Neural cell (in vitro differentiated cells): ENCODE measurements around the gene CCL28. TPM values are rescaled to one million over a fixed set of nuclear protein-coding genes. Genes with fewer than 3 reads are reported as not detected.

Source experiments
- H2AFZ ChIP-seq: fragments of 200-600, 300-800 bp; sonication (generic), shearing (Covaris generic); 2 replicates; pipeline ENCODE4 v1.6.0; 2014; ENCODE audit warnings: low read depth, mild to moderate bottlenecking, antibody characterized with exemption, low read length, moderate library complexity
- H3F3A ChIP-seq: fragments of 200-600 bp; shearing (Covaris generic); 2 replicates; pipeline ENCODE4 v1.6.1; 2016; ENCODE audit warnings: mild to moderate bottlenecking, moderate library complexity, mixed read lengths, antibody characterized with exemption, low read length; ENCODE audit not compliant: insufficient read depth, poor library complexity, severe bottlenecking
- H3K27ac ChIP-seq: fragments of 200-600, 300-800 bp; sonication (generic), shearing (Covaris generic); 2 replicates; pipeline ENCODE4 v1.5.1; 2014; ENCODE audit warnings: mild to moderate bottlenecking, low read length, moderate library complexity
- H3K27me3 ChIP-seq: fragments of 300-800, 200-600 bp; sonication (generic), shearing (Covaris generic); 2 replicates; pipeline ENCODE4 v1.6.0; 2014; ENCODE audit warnings: mild to moderate bottlenecking, low read depth, low read length, moderate library complexity; ENCODE audit not compliant: insufficient read depth
- H3K36me3 ChIP-seq: fragments of 300-800, 200-600 bp; sonication (generic), shearing (Covaris generic); 2 replicates; pipeline ENCODE4 v1.5.1; 2014; ENCODE audit warnings: mild to moderate bottlenecking, antibody characterized with exemption, low read length, moderate library complexity; ENCODE audit not compliant: insufficient read depth
- H3K4me2 ChIP-seq: fragments of 300-800, 200-600 bp; sonication (generic), shearing (Covaris generic); 2 replicates; pipeline ENCODE4 v1.6.0; 2014; ENCODE audit warnings: mild to moderate bottlenecking, low read length
- H3K4me3 ChIP-seq: fragments of 300-800, 200-600 bp; sonication (generic), shearing (Covaris generic); 2 replicates; pipeline ENCODE4 v1.5.1; 2014; ENCODE audit warnings: mild to moderate bottlenecking, low read length, moderate library complexity
- H3K79me2 ChIP-seq: fragments of 200-600 bp; shearing (Covaris generic); replicated peaks from 2 replicates; pipeline ENCODE4 v1.6.0; 2014; ENCODE audit warnings: mild to moderate bottlenecking, low read length, moderate library complexity; ENCODE audit not compliant: insufficient read depth
- H3K9ac ChIP-seq: fragments of 300-800, 200-600 bp; sonication (generic), shearing (Covaris generic); 2 replicates; pipeline ENCODE4 v1.6.1; 2016; ENCODE audit warnings: mild to moderate bottlenecking, low read length, mixed read lengths
- H3K9me2 ChIP-seq: fragments of 200-600 bp; shearing (Covaris generic); 2 replicates; pipeline ENCODE4 v1.6.1; 2016; ENCODE audit warnings: mild to moderate bottlenecking, low read length, mixed read lengths; ENCODE audit not compliant: insufficient read depth
- H3K9me3 ChIP-seq: fragments of 200-600, 300-800 bp; sonication (generic), shearing (Covaris generic); 2 replicates; pipeline ENCODE4 v1.6.1; 2016; ENCODE audit warnings: mild to moderate bottlenecking, mixed run types, low read length, moderate library complexity, mixed read lengths
- H4K20me1 ChIP-seq: fragments of 200-600 bp; shearing (Covaris generic); 2 replicates; pipeline ENCODE4 v1.6.1; 2016; ENCODE audit warnings: mild to moderate bottlenecking, mixed run types; ENCODE audit not compliant: insufficient read depth
- CTCF ChIP-seq: fragments of 450-650 bp; IDR thresholded peaks from 2 replicates; pipeline ENCODE4 v1.5.1; 2014; ENCODE audit warnings: antibody characterized with exemption, mild to moderate bottlenecking, moderate library complexity; ENCODE audit not compliant: poor library complexity, severe bottlenecking
- EP300 ChIP-seq: fragments of 450-650 bp; conservative IDR thresholded peaks from 2 replicates; pipeline ENCODE4 v1.6.1; 2014; ENCODE audit warnings: antibody characterized with exemption, mild to moderate bottlenecking, moderate library complexity; ENCODE audit not compliant: poor library complexity, severe bottlenecking
- EZH2 ChIP-seq: fragments of 200-600, 300-800 bp; shearing (Covaris generic), sonication (generic); IDR thresholded peaks from 2 replicates; pipeline ENCODE4 v1.6.1; 2014; ENCODE audit warnings: antibody characterized with exemption, low read length, borderline replicate concordance, mild to moderate bottlenecking; ENCODE audit not compliant: insufficient read depth, poor library complexity, severe bottlenecking
- MXI1 ChIP-seq: fragments of 450-650 bp; conservative IDR thresholded peaks from 2 replicates; pipeline ENCODE4 v1.6.1; 2014; ENCODE audit warnings: antibody characterized with exemption, mild to moderate bottlenecking; ENCODE audit not compliant: poor library complexity, severe bottlenecking
- POLR2AphosphoS5 ChIP-seq: IDR thresholded peaks from 2 replicates; pipeline ENCODE4 v1.6.1; 2012
- RAD21 ChIP-seq: fragments of 450-650 bp; conservative IDR thresholded peaks from 2 replicates; pipeline ENCODE4 v1.6.1; 2014; ENCODE audit warnings: antibody characterized with exemption, mild to moderate bottlenecking, moderate library complexity
- REST ChIP-seq: IDR thresholded peaks from 2 replicates; pipeline ENCODE4 v1.6.1; 2012; ENCODE audit warnings: borderline replicate concordance
- SMC3 ChIP-seq: fragments of 450-650 bp; conservative IDR thresholded peaks from 2 replicates; pipeline ENCODE4 v1.6.1; 2014; ENCODE audit warnings: antibody characterized with exemption, mild to moderate bottlenecking, moderate library complexity; ENCODE audit not compliant: poor library complexity
- TAF1 ChIP-seq: IDR thresholded peaks from 2 replicates; pipeline ENCODE4 v1.6.1; 2012; ENCODE audit warnings: low read depth
- polyA plus RNA-seq: library from polyadenylated mRNA; depleted of rRNA; stranded (reverse); fragments of >200 nt; gene quantifications from 2 replicates; pipeline ENCODE4 v1.2.3, GENCODE V29; 2014

Gene CCL28
- polyA plus RNA-seq, 1 donor from 2014 or later = not detected

DNA sequence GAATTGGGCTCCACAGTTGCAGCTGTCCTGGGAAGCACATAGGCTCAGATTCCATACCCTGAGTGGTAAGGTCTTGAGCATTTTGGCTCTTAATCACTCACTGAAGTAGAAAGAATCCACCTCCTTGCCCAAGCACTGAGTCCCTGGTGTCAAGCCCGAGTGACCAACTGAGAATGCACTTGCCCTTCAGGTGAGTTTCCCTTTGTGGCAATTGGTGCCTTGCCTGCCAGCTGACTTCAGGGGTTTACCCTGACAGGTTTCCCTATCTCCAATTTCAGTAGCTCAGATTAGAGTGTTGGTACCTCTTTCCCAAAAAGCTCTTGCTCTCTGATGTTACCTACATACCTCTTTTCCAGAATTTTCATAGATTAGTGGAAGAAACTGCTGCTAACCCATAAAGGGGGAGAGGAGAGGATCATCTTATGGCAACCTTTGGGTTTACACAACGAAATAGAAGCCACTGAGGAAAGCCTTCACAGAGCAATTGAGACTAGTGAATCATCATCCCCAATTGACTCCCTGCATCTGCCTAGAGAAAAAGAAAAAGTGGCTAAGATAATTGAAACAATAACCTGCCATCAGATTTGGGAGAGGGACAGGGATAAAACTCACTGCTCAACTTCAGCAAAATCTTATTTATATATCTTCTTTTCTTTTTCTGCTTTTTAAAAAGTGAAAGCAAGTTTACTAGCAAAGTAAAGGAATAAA lies 48.6 kb downstream of the CCL28 start:
- Histone ChIP-seq H3K79me2 (no peaks in the 10 kb centered on the region), H3K9me3 (no peaks in the 10 kb centered on the region), H4K20me1 (no peaks in the 10 kb centered on the region), H3K36me3 (no peaks in the 10 kb centered on the region), H3K4me3 (no peak overlapping the region), H3K27me3 (no peaks in the 10 kb centered on the region), H3K4me2 (no peak overlapping the region), H3K27ac (no peak overlapping the region), H3K9me2 (no peaks in the 10 kb centered on the region), H3K9ac (no peak overlapping the region), H3F3A (no peaks in the 10 kb centered on the region), H2AFZ (no peak overlapping the region)
- no peak for TF ChIP-seq REST
- no peak for TF ChIP-seq RAD21
- no peak for TF ChIP-seq EZH2

DNA sequence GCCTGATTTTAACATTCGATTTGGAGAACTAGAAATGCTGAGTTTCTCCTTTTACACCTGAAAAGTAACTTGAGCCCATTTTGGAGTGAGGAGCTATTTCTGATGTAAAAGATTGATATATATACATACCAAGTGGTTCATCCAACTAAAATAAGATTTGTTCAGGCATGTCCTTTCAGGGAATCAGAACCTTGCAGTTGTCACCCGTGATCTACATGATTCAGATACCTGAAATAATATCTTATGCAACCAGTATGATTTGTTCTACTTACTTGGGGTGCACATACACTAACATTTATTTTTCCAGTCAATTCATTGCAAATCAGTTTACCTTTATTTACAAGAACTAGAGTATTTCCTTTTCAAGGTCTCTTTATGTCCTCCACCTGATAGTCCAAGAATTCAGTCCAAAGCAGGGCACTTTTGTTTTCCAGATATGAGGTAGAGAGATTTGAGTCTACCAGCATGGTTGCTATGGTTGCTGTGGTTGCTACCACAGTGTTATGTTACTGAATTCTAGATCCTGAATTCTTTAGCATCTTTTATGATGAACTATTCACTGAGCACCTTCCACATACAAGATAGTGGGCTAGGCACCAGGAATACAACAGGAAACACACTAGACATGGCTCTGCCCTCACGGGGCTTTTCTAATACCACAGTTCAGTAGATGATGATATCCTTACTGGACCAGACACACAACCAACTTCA lies 49.3 kb downstream of the CCL28 start:
- Histone ChIP-seq H3K4me3 (no peak overlapping the region), H3K27ac (no peak overlapping the region), H3K9me3 (no peaks in the 10 kb centered on the region), H3K36me3 (no peaks in the 10 kb centered on the region), H4K20me1 (no peaks in the 10 kb centered on the region), H3F3A (no peaks in the 10 kb centered on the region), H3K9ac (no peak overlapping the region), H3K27me3 (no peaks in the 10 kb centered on the region), H3K4me2 (no peak overlapping the region), H3K79me2 (no peaks in the 10 kb centered on the region), H3K9me2 (no peaks in the 10 kb centered on the region), H2AFZ (no peak overlapping the region)
- TF ChIP-seq POLR2AphosphoS5 (no peak), MXI1 (no peak), SMC3 (no peak), TAF1 (no peak), EZH2 (no peak), REST (no peak), EP300 (no peak), CTCF (no peak), RAD21 (no peak)
